K562 (cell line): ENCODE measurements around the gene SLC7A5. TPM values are rescaled to one million over a fixed set of nuclear protein-coding genes. Genes with fewer than 3 reads are reported as not detected.

ENCODE experiments used
- ADNP ChIP-seq: fragments of 200-800 bp; sonication (Bioruptor generic); IDR thresholded peaks from 2 replicates; pipeline ENCODE4 v1.6.1; 2016; ENCODE audit warnings: missing genetic modification characterization, missing compliant biosample characterization
- BCOR ChIP-seq: fragments of 450-650 bp; IDR thresholded peaks from 2 replicates; pipeline ENCODE4 v1.6.1; 2016
- EHMT2 ChIP-seq: fragments of 450-650 bp; IDR thresholded peaks from 2 replicates; pipeline ENCODE4 v1.6.1; 2018; ENCODE audit warnings: antibody characterized with exemption
- FOXJ3 ChIP-seq: sonication (generic); formaldehyde crosslinking; IDR thresholded peaks from 2 replicates; pipeline ENCODE4 v1.4.0; 2020; ENCODE audit warnings: mild to moderate bottlenecking, missing genetic modification reagents
- GATA2 ChIP-seq: sonication (generic); formaldehyde crosslinking; IDR thresholded peaks from 2 replicates; pipeline ENCODE4 v1.4.0; 2020; ENCODE audit warnings: mild to moderate bottlenecking, missing genetic modification reagents
- HNRNPL ChIP-seq: fragments of 200-400 bp; formaldehyde crosslinking; IDR thresholded peaks from 2 replicates; pipeline ENCODE4 v1.6.1; 2017; ENCODE audit warnings: low read depth, mild to moderate bottlenecking, low read length
- KDM1A ChIP-seq, 2 experiments: fragments of 450-650 bp; IDR thresholded peaks; 2 replicates each; pipeline ENCODE4 v1.6.1; 2016; ENCODE audit warnings: mild to moderate bottlenecking in 2 of 2
- LARP7 ChIP-seq: fragments of 450-650 bp; IDR thresholded peaks from 2 replicates; pipeline ENCODE4 v1.6.1; 2016
- MTA1 ChIP-seq: fragments of 450-650 bp; IDR thresholded peaks from 2 replicates; pipeline ENCODE4 v1.6.1; 2017; ENCODE audit warnings: borderline replicate concordance
- POLR2A ChIP-seq: fragments of 450-650 bp; conservative IDR thresholded peaks from 2 replicates; pipeline ENCODE4 v1.6.1; 2016
- PRPF4 ChIP-seq: fragments of 200-400 bp; formaldehyde crosslinking; IDR thresholded peaks from one replicate; pipeline ENCODE4 v1.6.1; 2017; ENCODE audit warnings: low read length, low read depth, mild to moderate bottlenecking; ENCODE audit not compliant: insufficient read depth, poor library complexity, severe bottlenecking
- SIN3B ChIP-seq: fragments of 450-650 bp; IDR thresholded peaks from 2 replicates; pipeline ENCODE4 v1.6.1; 2017; ENCODE audit warnings: low read depth, mild to moderate bottlenecking, moderate library complexity
- SNRNP70 ChIP-seq: fragments of 200-400 bp; formaldehyde crosslinking; optimal IDR thresholded peaks from 2 replicates; pipeline ENCODE3; 2017; ENCODE audit warnings: low read depth, low read length
- ZBTB1 ChIP-seq: sonication (generic); formaldehyde crosslinking; IDR thresholded peaks from 2 replicates; pipeline ENCODE4 v1.8.1; 2023; ENCODE audit warnings: missing genetic modification reagents, low read depth, mild to moderate bottlenecking, borderline replicate concordance
- ZFP1 ChIP-seq: fragments of 450-650 bp; formaldehyde crosslinking; IDR thresholded peaks from 2 replicates; pipeline ENCODE4 v1.4.0; 2020; ENCODE audit warnings: mild to moderate bottlenecking, mixed read lengths
- ZNF224 ChIP-seq: sonication (generic); formaldehyde crosslinking; IDR thresholded peaks from 2 replicates; pipeline ENCODE4 v1.8.0; 2022; ENCODE audit warnings: mild to moderate bottlenecking, missing genetic modification reagents
- ZNF695 ChIP-seq: fragments of 450-650 bp; formaldehyde crosslinking; IDR thresholded peaks from 2 replicates; pipeline ENCODE4 v1.4.0; 2020; ENCODE audit warnings: mild to moderate bottlenecking, moderate library complexity
- polyA plus RNA-seq, 8 experiments: library from polyadenylated mRNA; depleted of rRNA in 4 of 8; stranded (reverse) in 5 of 8; unstranded in 3 of 8; fragments of >200 nt; fragmentation: Nextera tagmentation in 2 of 8; fragmentation: Illumina TruSeq in 1 of 8; extraction: Ambion mirVana in 2 of 8; extraction: Trizol in 1 of 8; gene quantifications; 2 replicates each; pipeline versions ENCODE4 v1.2.1 to v1.2.3, GENCODE V29; 2011 to 2014; ENCODE audit warnings: inconsistent platforms in 1 of 8, missing spikeins in 1 of 8
- total RNA-seq, 7 experiments: library from RNA; depleted of rRNA in 6 of 7; stranded (reverse); fragments of >200 nt in 6 of 7; fragmentation: Illumina TruSeq in 2 of 7; extraction: Trizol in 2 of 7; gene quantifications; 2 replicates each; pipeline versions ENCODE4 v1.2.1 to v1.2.3, GENCODE V29; 2011 to 2021; ENCODE audit warnings: low replicate concordance in 1 of 7
- TF ChIP-seq, protein P1 (sequence below): sonication (generic); formaldehyde crosslinking; IDR thresholded peaks from 2 replicates; pipeline ENCODE4 v1.8.0; 2023; ENCODE audit warnings: mild to moderate bottlenecking, missing genetic modification reagents
- TF ChIP-seq, protein P2 (sequence below), 2 experiments: fragments of 450-650 bp in 1 of 2; sonication (generic) in 1 of 2; formaldehyde crosslinking; conservative IDR thresholded peaks; 2 replicates each; pipeline versions ENCODE4 v1.4.0 to v1.8.1; 2020 to 2022; ENCODE audit warnings: mild to moderate bottlenecking in 1 of 2, missing genetic modification reagents in 1 of 2
- TF ChIP-seq, protein P3 (sequence below), 2 experiments: fragments of 200-800 bp in 1 of 2; sonication (Bioruptor generic) in 1 of 2; sonication (generic) in 1 of 2; formaldehyde crosslinking in 1 of 2; IDR thresholded peaks in 1 of 2; conservative IDR thresholded peaks in 1 of 2; 2 replicates each; pipeline versions ENCODE4 v1.5.0 to v1.6.1; 2016 to 2020; ENCODE audit warnings: missing compliant biosample characterization in 1 of 2, missing genetic modification characterization in 1 of 2, missing genetic modification reagents in 1 of 2
- TF ChIP-seq, protein P4 (sequence below): fragments of 250-450 bp; sonication (Bioruptor Pico); IDR thresholded peaks from 2 replicates; pipeline ENCODE4 v1.5.0; 2021
- TF ChIP-seq, protein P5 (sequence below): IDR thresholded peaks from 3 replicates; pipeline ENCODE4 v1.6.1; 2011; ENCODE audit warnings: borderline replicate concordance, mild to moderate bottlenecking, moderate library complexity; ENCODE audit not compliant: insufficient read length; ENCODE audit errors: extremely low read depth

The SLC7A5 gene
- total and polyA plus RNA-seq, 9 of the 15 experiments (the other 6 are each of a cell fraction or from before 2014, with no cell fraction given) = 1.9 to 220 (median 18.6) TPM

DNA sequence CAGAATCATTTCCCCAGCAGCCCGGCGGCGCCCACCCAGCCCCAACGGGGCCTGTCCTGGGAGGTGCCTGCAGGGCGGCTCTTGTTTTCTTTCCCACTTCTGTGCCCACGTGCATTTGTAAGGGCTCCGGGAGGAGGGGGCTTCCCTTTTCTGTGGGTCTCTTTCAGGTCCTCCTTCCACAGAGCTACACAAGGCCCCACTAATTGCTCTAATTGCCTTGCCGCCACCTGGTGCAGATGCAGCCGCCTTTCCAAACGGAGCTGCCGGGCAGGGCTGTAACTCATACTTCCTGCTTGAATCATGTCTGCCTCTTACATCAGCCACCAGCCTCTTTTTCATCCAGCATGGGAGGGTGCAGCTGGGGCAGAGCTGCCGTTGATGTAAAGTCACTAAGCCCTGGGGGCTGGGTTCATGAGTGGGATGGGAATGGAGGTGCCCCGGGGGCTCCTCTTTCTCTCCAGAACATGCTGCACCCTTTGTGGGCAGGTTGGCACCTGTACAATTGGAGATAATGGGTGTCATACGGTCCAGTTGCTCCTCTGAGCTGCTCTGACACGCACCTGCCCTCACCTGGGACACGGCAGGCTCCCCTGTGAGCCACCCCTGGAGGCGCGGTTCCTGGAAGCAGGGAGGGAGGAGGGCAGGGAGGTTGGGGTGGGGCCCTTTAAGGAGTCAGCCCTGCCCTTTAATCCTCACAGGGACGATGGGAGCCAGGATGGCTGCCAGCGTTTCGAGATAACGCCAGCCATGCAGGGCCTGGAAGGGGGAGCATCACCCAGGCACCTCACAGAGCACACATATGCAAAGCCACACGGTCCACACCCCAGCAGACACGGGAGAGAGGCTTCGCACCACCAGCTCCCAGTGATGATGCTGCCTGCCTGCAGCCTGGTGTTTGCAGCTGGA lies 62.4 kb downstream of the SLC7A5 start (continued):
- TF ChIP-seq SNRNP70 (no peak), ADNP (no peak), FOXJ3 (CRISPR knock-in tag) (no peak), EHMT2 (peak; percentile 32; the same call in 1 of the 2 replicates), HNRNPL (no peak), ZBTB1 (CRISPR knock-in tag) (no peak), ZNF695 (no peak), POLR2A (no peak), LARP7 (no peak), BCOR (no peak), PRPF4 (no peak), SIN3B (no peak), GATA2 (CRISPR knock-in tag) (no peak), MTA1 (no peak), KDM1A (IDR thresholded peaks at IDR 0.05) (no peak), ZNF224 (CRISPR knock-in tag) (no peak), ZFP1 (CRISPR knock-in tag) (no peak)
- TF ChIP-seq, protein P1, sequence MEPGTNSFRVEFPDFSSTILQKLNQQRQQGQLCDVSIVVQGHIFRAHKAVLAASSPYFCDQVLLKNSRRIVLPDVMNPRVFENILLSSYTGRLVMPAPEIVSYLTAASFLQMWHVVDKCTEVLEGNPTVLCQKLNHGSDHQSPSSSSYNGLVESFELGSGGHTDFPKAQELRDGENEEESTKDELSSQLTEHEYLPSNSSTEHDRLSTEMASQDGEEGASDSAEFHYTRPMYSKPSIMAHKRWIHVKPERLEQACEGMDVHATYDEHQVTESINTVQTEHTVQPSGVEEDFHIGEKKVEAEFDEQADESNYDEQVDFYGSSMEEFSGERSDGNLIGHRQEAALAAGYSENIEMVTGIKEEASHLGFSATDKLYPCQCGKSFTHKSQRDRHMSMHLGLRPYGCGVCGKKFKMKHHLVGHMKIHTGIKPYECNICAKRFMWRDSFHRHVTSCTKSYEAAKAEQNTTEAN (CRISPR knock-in tag) = no peak
- TF ChIP-seq, protein P2, sequence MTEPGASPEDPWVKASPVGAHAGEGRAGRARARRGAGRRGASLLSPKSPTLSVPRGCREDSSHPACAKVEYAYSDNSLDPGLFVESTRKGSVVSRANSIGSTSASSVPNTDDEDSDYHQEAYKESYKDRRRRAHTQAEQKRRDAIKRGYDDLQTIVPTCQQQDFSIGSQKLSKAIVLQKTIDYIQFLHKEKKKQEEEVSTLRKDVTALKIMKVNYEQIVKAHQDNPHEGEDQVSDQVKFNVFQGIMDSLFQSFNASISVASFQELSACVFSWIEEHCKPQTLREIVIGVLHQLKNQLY (CRISPR knock-in tag; conservative IDR thresholded peaks at IDR 0.05) = no peak
- TF ChIP-seq, protein P3, sequence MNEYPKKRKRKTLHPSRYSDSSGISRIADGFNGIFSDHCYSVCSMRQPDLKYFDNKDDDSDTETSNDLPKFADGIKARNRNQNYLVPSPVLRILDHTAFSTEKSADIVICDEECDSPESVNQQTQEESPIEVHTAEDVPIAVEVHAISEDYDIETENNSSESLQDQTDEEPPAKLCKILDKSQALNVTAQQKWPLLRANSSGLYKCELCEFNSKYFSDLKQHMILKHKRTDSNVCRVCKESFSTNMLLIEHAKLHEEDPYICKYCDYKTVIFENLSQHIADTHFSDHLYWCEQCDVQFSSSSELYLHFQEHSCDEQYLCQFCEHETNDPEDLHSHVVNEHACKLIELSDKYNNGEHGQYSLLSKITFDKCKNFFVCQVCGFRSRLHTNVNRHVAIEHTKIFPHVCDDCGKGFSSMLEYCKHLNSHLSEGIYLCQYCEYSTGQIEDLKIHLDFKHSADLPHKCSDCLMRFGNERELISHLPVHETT (CRISPR knock-in tag; conservative IDR thresholded peaks at IDR 0.05 in 1 of 2, IDR thresholded peaks at IDR 0.05 in 1 of 2) = no peak
- TF ChIP-seq, protein P4, sequence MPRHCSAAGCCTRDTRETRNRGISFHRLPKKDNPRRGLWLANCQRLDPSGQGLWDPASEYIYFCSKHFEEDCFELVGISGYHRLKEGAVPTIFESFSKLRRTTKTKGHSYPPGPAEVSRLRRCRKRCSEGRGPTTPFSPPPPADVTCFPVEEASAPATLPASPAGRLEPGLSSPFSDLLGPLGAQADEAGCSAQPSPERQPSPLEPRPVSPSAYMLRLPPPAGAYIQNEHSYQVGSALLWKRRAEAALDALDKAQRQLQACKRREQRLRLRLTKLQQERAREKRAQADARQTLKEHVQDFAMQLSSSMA (CRISPR knock-in tag) = no peak
- TF ChIP-seq, protein P5, sequence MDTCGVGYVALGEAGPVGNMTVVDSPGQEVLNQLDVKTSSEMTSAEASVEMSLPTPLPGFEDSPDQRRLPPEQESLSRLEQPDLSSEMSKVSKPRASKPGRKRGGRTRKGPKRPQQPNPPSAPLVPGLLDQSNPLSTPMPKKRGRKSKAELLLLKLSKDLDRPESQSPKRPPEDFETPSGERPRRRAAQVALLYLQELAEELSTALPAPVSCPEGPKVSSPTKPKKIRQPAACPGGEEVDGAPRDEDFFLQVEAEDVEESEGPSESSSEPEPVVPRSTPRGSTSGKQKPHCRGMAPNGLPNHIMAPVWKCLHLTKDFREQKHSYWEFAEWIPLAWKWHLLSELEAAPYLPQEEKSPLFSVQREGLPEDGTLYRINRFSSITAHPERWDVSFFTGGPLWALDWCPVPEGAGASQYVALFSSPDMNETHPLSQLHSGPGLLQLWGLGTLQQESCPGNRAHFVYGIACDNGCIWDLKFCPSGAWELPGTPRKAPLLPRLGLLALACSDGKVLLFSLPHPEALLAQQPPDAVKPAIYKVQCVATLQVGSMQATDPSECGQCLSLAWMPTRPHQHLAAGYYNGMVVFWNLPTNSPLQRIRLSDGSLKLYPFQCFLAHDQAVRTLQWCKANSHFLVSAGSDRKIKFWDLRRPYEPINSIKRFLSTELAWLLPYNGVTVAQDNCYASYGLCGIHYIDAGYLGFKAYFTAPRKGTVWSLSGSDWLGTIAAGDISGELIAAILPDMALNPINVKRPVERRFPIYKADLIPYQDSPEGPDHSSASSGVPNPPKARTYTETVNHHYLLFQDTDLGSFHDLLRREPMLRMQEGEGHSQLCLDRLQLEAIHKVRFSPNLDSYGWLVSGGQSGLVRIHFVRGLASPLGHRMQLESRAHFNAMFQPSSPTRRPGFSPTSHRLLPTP = no peak
